IPS-18a (cell line): Measurements from ENCODE around the gene RRAD.

Source experiments
- H3K27ac ChIP-seq: one replicate; pipeline ENCODE4 v1.5.1; 2013; ENCODE audit warnings: low read length
- H3K27me3 ChIP-seq: one replicate; pipeline ENCODE4 v1.6.1; 2013; ENCODE audit warnings: mild to moderate bottlenecking, low read length; ENCODE audit not compliant: control insufficient read depth, insufficient read depth
- H3K36me3 ChIP-seq: one replicate; pipeline ENCODE4 v1.6.1; 2013; ENCODE audit warnings: low read depth, low read length; ENCODE audit not compliant: control insufficient read depth
- H3K4me1 ChIP-seq: one replicate; pipeline ENCODE4 v1.6.1; 2013; ENCODE audit warnings: low read depth, low read length; ENCODE audit not compliant: control insufficient read depth
- H3K4me3 ChIP-seq: one replicate; pipeline ENCODE4 v1.5.1; 2013; ENCODE audit warnings: low read length
- H3K9ac ChIP-seq: one replicate; pipeline ENCODE4 v1.6.1; 2013; ENCODE audit warnings: mild to moderate bottlenecking, low read length, moderate library complexity
- H3K9me3 ChIP-seq: one replicate; pipeline ENCODE4 v1.6.1; 2013; ENCODE audit warnings: low read depth, low read length; ENCODE audit not compliant: control insufficient read depth

Gene RRAD

GRCh38 chr16:66927918-66928649 is 2.7 kb upstream of the RRAD start:
- Histone ChIP-seq H3K4me3 (no peak overlapping the region), H3K9me3 (no peaks in the 10 kb centered on the region), H3K36me3 (no peaks in the 10 kb centered on the region), H3K4me1 (peaks cover 4% of the 10 kb centered on the region), H3K27ac (no peak overlapping the region), H3K9ac (no peak overlapping the region), H3K27me3 (peaks cover 45% of the 10 kb centered on the region)

- Histone ChIP-seq H3K9me3 (no peaks in the 10 kb centered on the region), H3K4me1 (peaks cover 4% of the 10 kb centered on the region), H3K27ac (no peak overlapping the region), H3K36me3 (no peaks in the 10 kb centered on the region), H3K27me3 (peaks cover 47% of the 10 kb centered on the region), H3K9ac (no peak overlapping the region), H3K4me3 (no peak overlapping the region)
Observed at GRCh38 chr16:66926961-66927436, 1.7 kb upstream of the RRAD start.

- Histone ChIP-seq H3K27ac (no peak overlapping the region), H3K36me3 (no peaks in the 10 kb centered on the region), H3K4me3 (no peak overlapping the region), H3K4me1 (peaks cover 4% of the 10 kb centered on the region), H3K27me3 (peaks cover 47% of the 10 kb centered on the region), H3K9me3 (no peaks in the 10 kb centered on the region), H3K9ac (no peak overlapping the region)
Observed at GRCh38 chr16:66926171-66926947, 1.0 kb upstream of the RRAD start.

GRCh38 chr16:66924527-66925321 is 611 bp downstream of the RRAD start:
- Histone ChIP-seq H3K4me1 (peaks cover 4% of the 10 kb centered on the region), H3K4me3 (peak overlapping the region; percentile 45), H3K27me3 (peaks cover 47% of the 10 kb centered on the region), H3K9me3 (no peaks in the 10 kb centered on the region), H3K27ac (no peak overlapping the region), H3K36me3 (no peaks in the 10 kb centered on the region), H3K9ac (no peak overlapping the region)

- Histone ChIP-seq H3K4me1 (peaks cover 4% of the 10 kb centered on the region), H3K4me3 (no peak overlapping the region), H3K9me3 (no peaks in the 10 kb centered on the region), H3K27me3 (peaks cover 47% of the 10 kb centered on the region), H3K27ac (no peak overlapping the region), H3K9ac (no peak overlapping the region), H3K36me3 (no peaks in the 10 kb centered on the region)
Observed at GRCh38 chr16:66923866-66924265, 1.5 kb downstream of the RRAD start.

- Histone ChIP-seq H3K27ac (no peak overlapping the region), H3K9ac (no peak overlapping the region), H3K4me3 (no peak overlapping the region), H3K27me3 (peaks cover 47% of the 10 kb centered on the region), H3K4me1 (peaks cover 4% of the 10 kb centered on the region), H3K9me3 (no peaks in the 10 kb centered on the region), H3K36me3 (no peaks in the 10 kb centered on the region)
Observed at GRCh38 chr16:66923247-66923731, 2.0 kb downstream of the RRAD start.

GRCh38 chr16:66921729-66922450 is 3.4 kb downstream of the RRAD start:
- Histone ChIP-seq H3K9me3 (no peaks in the 10 kb centered on the region), H3K27me3 (peaks cover 39% of the 10 kb centered on the region), H3K27ac (no peak overlapping the region), H3K4me3 (no peak overlapping the region), H3K36me3 (no peaks in the 10 kb centered on the region), H3K4me1 (no peaks in the 10 kb centered on the region), H3K9ac (no peak overlapping the region)

GRCh38 chr16:66920924-66921680 is 4.2 kb downstream of the RRAD start:
- H3K27ac ChIP-seq = no peak overlapping the region
- H3K9ac ChIP-seq = no peak overlapping the region
- no peaks in the 10 kb centered on the region for H3K36me3 ChIP-seq
- H3K4me1 ChIP-seq = no peaks in the 10 kb centered on the region
- H3K27me3 ChIP-seq = peaks cover 31% of the 10 kb centered on the region
- H3K9me3 ChIP-seq = no peaks in the 10 kb centered on the region
- no peak overlapping the region for H3K4me3 ChIP-seq

DNA sequence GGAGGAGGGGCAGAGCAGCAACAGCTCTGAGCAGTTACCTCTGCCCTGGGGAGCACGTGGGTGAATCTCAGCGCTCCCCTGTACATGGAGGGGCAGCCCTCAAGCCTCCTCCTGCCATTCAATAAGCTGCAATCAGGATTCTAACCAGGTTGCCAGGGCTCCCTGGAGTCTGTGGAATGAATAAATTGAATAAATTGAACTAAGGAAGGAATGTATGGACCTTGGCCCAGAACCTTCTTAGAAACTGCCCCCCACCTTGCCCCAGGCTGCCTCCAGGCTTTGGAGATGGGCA is 5.1 kb downstream of the RRAD start:
- Histone ChIP-seq H3K4me3 (no peak overlapping the region), H3K36me3 (no peaks in the 10 kb centered on the region), H3K9ac (no peak overlapping the region), H3K4me1 (no peaks in the 10 kb centered on the region), H3K27me3 (peaks cover 23% of the 10 kb centered on the region), H3K9me3 (no peaks in the 10 kb centered on the region), H3K27ac (no peak overlapping the region)

GRCh38 chr16:66919569-66920298 is 5.6 kb downstream of the RRAD start:
- Histone ChIP-seq H3K4me1 (no peaks in the 10 kb centered on the region), H3K4me3 (no peak overlapping the region), H3K36me3 (no peaks in the 10 kb centered on the region), H3K9ac (no peak overlapping the region), H3K27ac (no peak overlapping the region), H3K27me3 (peaks cover 18% of the 10 kb centered on the region), H3K9me3 (no peaks in the 10 kb centered on the region)
